GM23338 (cell line): ENCODE results near the gene PRSS2. TPM values are rescaled to one million over a fixed set of nuclear protein-coding genes. Genes with fewer than 3 reads are reported as not detected.

Experiments used
- ATAC-seq: fragments of 200-7000 bp; cut with Tn5 transposase; 3 replicates; pipeline ENCODE4 v1.9.1; 2020
- DNase-seq: peaks from one replicate; pipeline ENCODE4 v3.0.0-alpha.2; 2015; ENCODE audit warnings: low spot score
- H2AFZ ChIP-seq: fragments of 200-600 bp; sonication (generic); 2 replicates; pipeline ENCODE4 v1.8.0; 2016; ENCODE audit warnings: antibody characterized with exemption, mild to moderate bottlenecking, moderate library complexity
- H3F3A ChIP-seq: fragments of 200-600 bp; sonication (generic); replicated peaks from 2 replicates; pipeline ENCODE4 v1.8.0; 2017; ENCODE audit warnings: antibody characterized with exemption, mixed run types, low read depth
- H3K27ac ChIP-seq: fragments of 200-600 bp; sonication (generic); 2 replicates; pipeline ENCODE4 v1.6.1; 2016; ENCODE audit warnings: low read depth
- H3K27me3 ChIP-seq: fragments of 200-600 bp; sonication (generic); 2 replicates; pipeline ENCODE4 v1.8.0; 2016; ENCODE audit warnings: mild to moderate bottlenecking, mixed run types, moderate library complexity; ENCODE audit not compliant: insufficient read depth
- H3K36me3 ChIP-seq: fragments of 200-600 bp; sonication (generic); 2 replicates; pipeline ENCODE4 v1.8.0; 2016; ENCODE audit warnings: mild to moderate bottlenecking; ENCODE audit not compliant: insufficient read depth
- H3K4me1 ChIP-seq: fragments of 200-600 bp; sonication (generic); 2 replicates; pipeline ENCODE4 v1.8.0; 2016; ENCODE audit warnings: mild to moderate bottlenecking, moderate library complexity; ENCODE audit not compliant: insufficient read depth
- H3K4me2 ChIP-seq: fragments of 200-600 bp; sonication (generic); 2 replicates; pipeline ENCODE4 v1.7.1; 2017; ENCODE audit warnings: mixed run types
- H3K4me3 ChIP-seq: fragments of 200-600 bp; sonication (generic); 2 replicates; pipeline ENCODE4 v1.6.1; 2016; ENCODE audit warnings: mixed run types
- H3K79me2 ChIP-seq: fragments of 200-600 bp; sonication (generic); replicated peaks from 2 replicates; pipeline ENCODE4 v1.8.0; 2017; ENCODE audit warnings: mild to moderate bottlenecking; ENCODE audit not compliant: insufficient read depth
- H3K9me2 ChIP-seq: fragments of 200-600 bp; sonication (generic); 2 replicates; pipeline ENCODE4 v1.8.0; 2017; ENCODE audit not compliant: insufficient read depth
- H4K20me1 ChIP-seq: fragments of 200-600 bp; sonication (generic); replicated peaks from 2 replicates; pipeline ENCODE4 v1.8.0; 2017; ENCODE audit warnings: mild to moderate bottlenecking; ENCODE audit not compliant: insufficient read depth
- H3K27ac Mint-ChIP-seq: 2 replicates; pipeline ENCODE4 v1.8.0; 2020; ENCODE audit warnings: inconsistent platforms, mild to moderate bottlenecking, moderate library complexity, mixed read lengths
- H3K27me3 Mint-ChIP-seq: 3 replicates; pipeline ENCODE4 v1.8.0; 2022; ENCODE audit warnings: low read depth, mild to moderate bottlenecking, moderate library complexity, mixed read lengths, inconsistent platforms; ENCODE audit not compliant: insufficient read depth, poor library complexity
- H3K36me3 Mint-ChIP-seq: 3 replicates; pipeline ENCODE4 v1.8.0; 2021; ENCODE audit warnings: low read depth, mild to moderate bottlenecking, inconsistent platforms, moderate library complexity, mixed read lengths
- H3K4me1 Mint-ChIP-seq: 3 replicates; pipeline ENCODE4 v1.8.0; 2020; ENCODE audit warnings: mild to moderate bottlenecking, inconsistent platforms, mixed read lengths
- H3K4me3 Mint-ChIP-seq: 3 replicates; pipeline ENCODE4 v1.8.0; 2021; ENCODE audit warnings: moderate library complexity, mild to moderate bottlenecking, inconsistent platforms, mixed read lengths
- H3K9me3 Mint-ChIP-seq: 3 replicates; pipeline ENCODE4 v1.8.0; 2020; ENCODE audit warnings: moderate library complexity, mild to moderate bottlenecking, inconsistent platforms, mixed read lengths
- CREB1 ChIP-seq: fragments of 250-450 bp; sonication (Bioruptor Pico); IDR thresholded peaks from 2 replicates; pipeline ENCODE4 v1.5.0; 2020; ENCODE audit warnings: low read depth, mild to moderate bottlenecking, moderate library complexity
- CTCF ChIP-seq, 2 experiments: fragments of 200-600 bp in 1 of 2; sonication (generic) in 1 of 2; conservative IDR thresholded peaks; 2 replicates each; pipeline versions ENCODE4 v1.5.1 to v1.6.1; 2016 to 2017; ENCODE audit warnings: antibody characterized with exemption in 2 of 2, low read depth in 2 of 2, mild to moderate bottlenecking in 2 of 2, moderate library complexity in 1 of 2
- ETS1 ChIP-seq: IDR thresholded peaks from 2 replicates; pipeline ENCODE4 v1.6.1; 2016; ENCODE audit warnings: antibody characterized with exemption
- EZH2 ChIP-seq: fragments of 200-600 bp; sonication (generic); IDR thresholded peaks from one replicate; pipeline ENCODE4 v1.8.0; 2017; ENCODE audit warnings: antibody characterized with exemption, mild to moderate bottlenecking, low read depth; ENCODE audit not compliant: unreplicated experiment
- EZH2phosphoT487 ChIP-seq: fragments of 200-600 bp; sonication (generic); IDR thresholded peaks from one replicate; pipeline ENCODE4 v1.8.1; 2018; ENCODE audit warnings: antibody characterized with exemption; ENCODE audit not compliant: unreplicated experiment
- JUNB ChIP-seq: IDR thresholded peaks from one replicate; pipeline ENCODE4 v1.6.1; 2016; ENCODE audit warnings: antibody characterized with exemption; ENCODE audit not compliant: unreplicated experiment
- NANOG ChIP-seq: IDR thresholded peaks from 2 replicates; pipeline ENCODE4 v1.6.1; 2016; ENCODE audit warnings: antibody characterized with exemption, borderline replicate concordance
- POLR2AphosphoS5 ChIP-seq: IDR thresholded peaks from 2 replicates; pipeline ENCODE4 v1.6.1; 2016; ENCODE audit warnings: antibody characterized with exemption, low read depth
- REST ChIP-seq: IDR thresholded peaks from one replicate; pipeline ENCODE4 v1.6.1; 2018; ENCODE audit warnings: antibody characterized with exemption; ENCODE audit not compliant: unreplicated experiment
- STAT1 ChIP-seq: IDR thresholded peaks from one replicate; pipeline ENCODE4 v1.6.1; 2016; ENCODE audit warnings: antibody characterized with exemption; ENCODE audit not compliant: unreplicated experiment
- ZNF114 ChIP-seq: fragments of 250-450 bp; sonication (Bioruptor Pico); IDR thresholded peaks from 2 replicates; pipeline ENCODE4 v1.5.0; 2020; ENCODE audit warnings: mild to moderate bottlenecking, moderate library complexity
- ZNF331 ChIP-seq: fragments of 250-450 bp; sonication (Bioruptor Pico); IDR thresholded peaks from 2 replicates; pipeline ENCODE4 v1.5.0; 2020; ENCODE audit warnings: low read depth, mild to moderate bottlenecking, moderate library complexity
- polyA plus RNA-seq: library from polyadenylated mRNA; unstranded; fragments of >200 nt; fragmentation: Nextera tagmentation; extraction: Ambion mirVana; gene quantifications from 2 replicates; pipeline ENCODE4 v1.2.1, GENCODE V29; 2016
- total RNA-seq: library from RNA; depleted of rRNA; stranded (reverse); fragments of >200 nt; shearing (Covaris generic); gene quantifications from 2 replicates; pipeline ENCODE4 v1.2.3, GENCODE V29; 2014

The PRSS2 gene
- total and polyA plus RNA-seq, 2 experiments from 2014 or later: not detected

DNA sequence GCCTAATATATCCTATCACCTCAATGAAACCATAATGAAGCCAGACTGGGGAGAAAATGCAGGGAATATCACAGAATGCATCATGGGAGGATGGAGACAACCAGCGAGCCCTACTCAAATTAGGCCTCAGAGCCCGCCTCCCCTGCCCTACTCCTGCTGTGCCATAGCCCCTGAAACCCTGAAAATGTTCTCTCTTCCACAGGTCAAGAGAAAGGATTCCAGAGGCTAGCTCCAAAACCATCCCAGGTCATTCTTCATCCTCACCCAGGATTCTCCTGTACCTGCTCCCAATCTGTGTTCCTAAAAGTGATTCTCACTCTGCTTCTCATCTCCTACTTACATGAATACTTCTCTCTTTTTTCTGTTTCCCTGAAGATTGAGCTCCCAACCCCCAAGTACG is 31.5 kb downstream of the PRSS2 start:
- no peak overlapping the region for H3K27ac ChIP-seq
- peaks cover 29% of the 10 kb centered on the region for H3K27me3 Mint-ChIP-seq
- no peaks in the 10 kb centered on the region for H3K9me2 ChIP-seq
- H4K20me1 ChIP-seq: no peaks in the 10 kb centered on the region
- ATAC-seq: no peak
- H3K36me3 ChIP-seq: no peaks in the 10 kb centered on the region
- peaks cover 29% of the 10 kb centered on the region for H3K4me1 ChIP-seq
- no peak overlapping the region for H3K27ac Mint-ChIP-seq
- H3K79me2 ChIP-seq: no peaks in the 10 kb centered on the region
- no peak overlapping the region for H3K4me2 ChIP-seq
- H3K36me3 Mint-ChIP-seq: peaks cover 35% of the 10 kb centered on the region
- TF ChIP-seq EZH2phosphoT487: no peak
- no peak for TF ChIP-seq EZH2
- TF ChIP-seq NANOG: no peak
- H3K4me3 ChIP-seq: no peak overlapping the region
- no peaks in the 10 kb centered on the region for H3F3A ChIP-seq
- no peak overlapping the region for H3K4me3 Mint-ChIP-seq
- peaks cover 41% of the 10 kb centered on the region for H3K4me1 Mint-ChIP-seq
- H2AFZ ChIP-seq: no peak overlapping the region
- no peak for DNase-seq
- no peaks in the 10 kb centered on the region; the same call in 2 of the 3 replicates for H3K9me3 Mint-ChIP-seq
- peaks cover 34% of the 10 kb centered on the region for H3K27me3 ChIP-seq

DNA sequence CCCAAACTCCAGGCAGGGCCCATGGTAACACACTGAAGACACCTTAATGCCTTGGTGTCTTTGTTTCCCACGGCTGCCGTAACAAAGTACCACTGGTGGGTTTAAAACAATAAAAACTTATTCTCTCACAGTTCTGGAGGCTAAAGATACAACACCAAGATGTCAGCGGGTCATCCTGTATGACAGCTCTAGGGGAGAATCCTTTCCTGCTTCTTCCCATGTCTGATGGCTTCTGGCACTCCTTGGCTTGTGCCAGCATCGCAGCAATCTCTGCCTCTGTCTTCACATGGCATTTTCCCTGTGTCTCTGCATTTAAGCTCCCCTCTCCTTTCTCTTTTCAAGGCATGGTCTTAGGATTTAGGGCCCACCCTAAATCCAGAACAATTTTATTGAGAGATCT is 33.1 kb downstream of the PRSS2 start:
- Histone ChIP-seq H3K36me3 (no peaks in the 10 kb centered on the region), H3K4me2 (peak overlapping the region; percentile 43; the same call in 1 of the 2 replicates), H3K4me3 (no peak overlapping the region), H3K4me1 (peaks cover 17% of the 10 kb centered on the region), H2AFZ (no peak overlapping the region), H3K27me3 (peaks cover 18% of the 10 kb centered on the region), H3K9me2 (no peaks in the 10 kb centered on the region), H3F3A (no peaks in the 10 kb centered on the region), H3K27ac (no peak overlapping the region), H3K79me2 (no peaks in the 10 kb centered on the region), H4K20me1 (no peaks in the 10 kb centered on the region)
- no peak for ATAC-seq
- H3K36me3 Mint-ChIP-seq: peaks cover 35% of the 10 kb centered on the region
- no peak overlapping the region for H3K4me3 Mint-ChIP-seq
- no peak for DNase-seq
- peaks cover 17% of the 10 kb centered on the region for H3K27me3 Mint-ChIP-seq
- H3K9me3 Mint-ChIP-seq: no peaks in the 10 kb centered on the region; the same call in 2 of the 3 replicates
- no peak overlapping the region for H3K27ac Mint-ChIP-seq
- H3K4me1 Mint-ChIP-seq: peaks cover 31% of the 10 kb centered on the region
- no peak for TF ChIP-seq ZNF114
- no peak for TF ChIP-seq JUNB
- no peak for TF ChIP-seq STAT1
- TF ChIP-seq NANOG: no peak
- TF ChIP-seq REST: no peak
- no peak for TF ChIP-seq CREB1 (CRISPR knock-in tag)
- no peak for TF ChIP-seq ETS1
- no peak for TF ChIP-seq EZH2phosphoT487
- no peak for TF ChIP-seq CTCF (conservative IDR thresholded peaks at IDR 0.05; ENCODE audit: low read depth in 2 of 2)
- TF ChIP-seq POLR2AphosphoS5: no peak
- no peak for TF ChIP-seq ZNF331 (CRISPR knock-in tag)
- TF ChIP-seq EZH2: no peak
